Measurements from ENCODE around the gene CAPSL. TPM values are rescaled to one million over a fixed set of nuclear protein-coding genes. Genes with fewer than 3 reads are reported as not detected.

The CAPSL gene
- total RNA-seq, 2 experiments from 2014 or later: not detected

- no peaks in the 10 kb centered on the region for H3K27me3 Mint-ChIP-seq
- no peak overlapping the region for H3K27ac Mint-ChIP-seq
- ChIA-PET POLR2A (interaction anchor here (1.3 to 3.5 kb wide), 3 partner anchors 17 to 43 kb away, joined by 4 to 22 read pairs (median 13); partner anchors contain the start of gene IL7R), CTCF (interaction anchor here (0.9 to 1.6 kb wide), 5 partner anchors 18 to 878 kb away, joined by 3 to 4 read pairs (median 3); no protein-coding TSS in a partner anchor)
- peaks cover 53% of the 10 kb centered on the region for H3K36me3 Mint-ChIP-seq (ENCODE audit: low read depth)
- no peak overlapping the region for H3K4me3 Mint-ChIP-seq
- H3K9me3 Mint-ChIP-seq: no peaks in the 10 kb centered on the region
- DNase-seq: no peak
- H3K4me1 Mint-ChIP-seq: peaks cover 63% of the 10 kb centered on the region
Observed at GRCh38 chr5:35881758-35882157, 56.7 kb downstream of the CAPSL start.

- H3K36me3 Mint-ChIP-seq (ENCODE audit: low read depth): peaks cover 69% of the 10 kb centered on the region
- CTCF ChIA-PET: interaction anchor here (0.8 to 1.4 kb wide), 3 partner anchors 10 to 13 kb away, joined by 3 to 5 read pairs (median 3); no protein-coding TSS in a partner anchor
- H3K4me3 Mint-ChIP-seq: no peak overlapping the region
Observed at GRCh38 chr5:35880156-35880555, 58.3 kb downstream of the CAPSL start.

GRCh38 chr5:35879649-35880048, 58.8 kb downstream of the CAPSL start:
- Mint-ChIP-seq H3K4me1 (peaks cover 78% of the 10 kb centered on the region), H3K4me3 (no peak overlapping the region), H3K36me3 (ENCODE audit: low read depth) (peaks cover 74% of the 10 kb centered on the region), H3K9me3 (no peaks in the 10 kb centered on the region), H3K27me3 (no peaks in the 10 kb centered on the region), H3K27ac (no peak overlapping the region)
- DNase-seq: no peak
- POLR2A ChIA-PET: interaction anchor here (0.7 to 3.5 kb wide), 3 partner anchors 19 to 25 kb away, joined by 3 to 22 read pairs (median 3); partner anchors contain the start of gene IL7R
- CTCF ChIA-PET: interaction anchor here (0.8 to 1.4 kb wide), 2 partner anchors 12 to 14 kb away, joined by 3 to 5 read pairs; no protein-coding TSS in a partner anchor

More at GRCh38 chr5:35880156-35880555, 58.3 kb downstream of the CAPSL start:
- Mint-ChIP-seq H3K27me3 (no peaks in the 10 kb centered on the region), H3K4me1 (peaks cover 76% of the 10 kb centered on the region), H3K27ac (no peak overlapping the region), H3K9me3 (no peaks in the 10 kb centered on the region)
- POLR2A ChIA-PET: interaction anchor here (1.1 to 3.5 kb wide), 5 partner anchors 10 to 22 kb away, joined by 3 to 22 read pairs (median 4); partner anchors contain the start of gene IL7R
- DNase-seq: no peak

- Mint-ChIP-seq H3K27me3 (no peaks in the 10 kb centered on the region), H3K4me3 (no peak overlapping the region), H3K4me1 (peaks cover 77% of the 10 kb centered on the region), H3K9me3 (no peaks in the 10 kb centered on the region), H3K27ac (peak overlapping the region; percentile 2), H3K36me3 (ENCODE audit: low read depth) (peaks cover 76% of the 10 kb centered on the region)
- ChIA-PET CTCF (no interaction called here), POLR2A (interaction anchor here (0.7 to 1.1 kb wide), 2 partner anchors 20 to 25 kb away, joined by 3 read pairs; no protein-coding TSS in a partner anchor)
- DNase-seq: no peak
Observed at GRCh38 chr5:35879096-35879495, 59.3 kb downstream of the CAPSL start.

- ChIA-PET CTCF (no interaction called here), POLR2A (no interaction called here)
- DNase-seq: no peak
- Mint-ChIP-seq H3K4me3 (no peak overlapping the region), H3K27me3 (no peaks in the 10 kb centered on the region), H3K9me3 (no peaks in the 10 kb centered on the region), H3K27ac (peak overlapping the region; percentile 40), H3K4me1 (peaks cover 72% of the 10 kb centered on the region), H3K36me3 (ENCODE audit: low read depth) (peaks cover 82% of the 10 kb centered on the region)
Observed at GRCh38 chr5:35878079-35878478, 60.3 kb downstream of the CAPSL start.

- peaks cover 83% of the 10 kb centered on the region for H3K36me3 Mint-ChIP-seq (ENCODE audit: low read depth)
- no peaks in the 10 kb centered on the region for H3K27me3 Mint-ChIP-seq
- peaks cover 71% of the 10 kb centered on the region for H3K4me1 Mint-ChIP-seq
- peak overlapping the region; percentile 40 for H3K27ac Mint-ChIP-seq
- H3K4me3 Mint-ChIP-seq: no peak overlapping the region
- ChIA-PET POLR2A (no interaction called here), CTCF (no interaction called here)
- DNase-seq: no peak
- H3K9me3 Mint-ChIP-seq: no peaks in the 10 kb centered on the region
Observed at GRCh38 chr5:35877655-35878054, 60.8 kb downstream of the CAPSL start.

GRCh38 chr5:35876922-35877321, 61.5 kb downstream of the CAPSL start:
- ChIA-PET CTCF (no interaction called here), POLR2A (interaction anchor here (1.5 kb wide), 1 partner anchor 18 kb away, joined by 3 read pairs; no protein-coding TSS in a partner anchor)
- Mint-ChIP-seq H3K9me3 (no peaks in the 10 kb centered on the region), H3K36me3 (ENCODE audit: low read depth) (peaks cover 89% of the 10 kb centered on the region), H3K4me3 (no peak overlapping the region), H3K27ac (peak overlapping the region; percentile 50), H3K4me1 (peaks cover 66% of the 10 kb centered on the region), H3K27me3 (no peaks in the 10 kb centered on the region)
- no peak for DNase-seq

- H3K27me3 Mint-ChIP-seq: no peaks in the 10 kb centered on the region
- H3K36me3 Mint-ChIP-seq (ENCODE audit: low read depth): peaks cover 94% of the 10 kb centered on the region
- DNase-seq: no peak
- no peak overlapping the region for H3K4me3 Mint-ChIP-seq
- no peaks in the 10 kb centered on the region for H3K9me3 Mint-ChIP-seq
- CTCF ChIA-PET: no interaction called here
- peaks cover 66% of the 10 kb centered on the region for H3K4me1 Mint-ChIP-seq
- peak overlapping the region; percentile 43 for H3K27ac Mint-ChIP-seq
- POLR2A ChIA-PET: interaction anchor here (1.5 kb wide), 1 partner anchor 17 kb away, joined by 3 read pairs; no protein-coding TSS in a partner anchor
Observed at GRCh38 chr5:35876454-35876853, 62.0 kb downstream of the CAPSL start.

- CTCF ChIA-PET: interaction anchor here (1.3 kb wide), 1 partner anchor 10 kb away, joined by 3 read pairs; no protein-coding TSS in a partner anchor
- H3K27ac Mint-ChIP-seq: no peak overlapping the region
- no peak overlapping the region for H3K4me3 Mint-ChIP-seq
- H3K4me1 Mint-ChIP-seq: peaks cover 53% of the 10 kb centered on the region
- no peak for DNase-seq
- H3K27me3 Mint-ChIP-seq: no peaks in the 10 kb centered on the region
- POLR2A ChIA-PET: interaction anchor here (1.8 kb wide), 1 partner anchor 11 kb away, joined by 9 read pairs; no protein-coding TSS in a partner anchor
- peaks cover 4% of the 10 kb centered on the region for H3K9me3 Mint-ChIP-seq
- peaks cover 92% of the 10 kb centered on the region for H3K36me3 Mint-ChIP-seq (ENCODE audit: low read depth)
Observed at GRCh38 chr5:35870605-35871004, 67.8 kb downstream of the CAPSL start.

GRCh38 chr5:35869685-35870277, 68.6 kb downstream of the CAPSL start:
- ChIA-PET POLR2A (interaction anchor here (0.7 to 1.8 kb wide), 2 partner anchors 10 kb away, joined by 5 to 9 read pairs; no protein-coding TSS in a partner anchor), CTCF (interaction anchor here (1.3 kb wide), 1 partner anchor 11 kb away, joined by 3 read pairs; no protein-coding TSS in a partner anchor)
- DNase-seq: no peak
- no peak overlapping the region for H3K4me3 Mint-ChIP-seq
- H3K9me3 Mint-ChIP-seq: peaks cover 6% of the 10 kb centered on the region
- H3K4me1 Mint-ChIP-seq: peaks cover 55% of the 10 kb centered on the region
- no peak overlapping the region for H3K27ac Mint-ChIP-seq
- no peaks in the 10 kb centered on the region for H3K27me3 Mint-ChIP-seq
- peaks cover 92% of the 10 kb centered on the region for H3K36me3 Mint-ChIP-seq (ENCODE audit: low read depth)

- Mint-ChIP-seq H3K9me3 (peaks cover 11% of the 10 kb centered on the region), H3K36me3 (ENCODE audit: low read depth) (peaks cover 91% of the 10 kb centered on the region), H3K27me3 (no peaks in the 10 kb centered on the region), H3K4me1 (peaks cover 60% of the 10 kb centered on the region), H3K4me3 (no peak overlapping the region), H3K27ac (no peak overlapping the region)
- CTCF ChIA-PET: interaction anchor here (1.1 kb wide), 1 partner anchor 12 kb away, joined by 3 read pairs; no protein-coding TSS in a partner anchor
- no peak for DNase-seq
- POLR2A ChIA-PET: interaction anchor here (1.2 kb wide), 2 partner anchors 10 to 57 kb away, joined by 3 read pairs; no protein-coding TSS in a partner anchor
Observed at GRCh38 chr5:35867998-35868397, 70.4 kb downstream of the CAPSL start.

GRCh38 chr5:35863159-35863558, 75.3 kb downstream of the CAPSL start:
- peaks cover 77% of the 10 kb centered on the region for H3K4me1 Mint-ChIP-seq
- ChIA-PET CTCF (interaction anchor here (1.1 to 2.0 kb wide), 6 partner anchors 12 to 245 kb away, joined by 3 to 5 read pairs (median 4); partner anchors contain the start of gene SPEF2), POLR2A (interaction anchor here (0.7 to 16.3 kb wide), 8 partner anchors 9 to 384 kb away, joined by 3 to 422 read pairs (median 4); no protein-coding TSS in a partner anchor)
- H3K4me3 Mint-ChIP-seq: peak overlapping the region; percentile 69
- H3K27me3 Mint-ChIP-seq: no peaks in the 10 kb centered on the region
- peak overlapping the region; percentile 50 for H3K27ac Mint-ChIP-seq
- peaks cover 7% of the 10 kb centered on the region for H3K9me3 Mint-ChIP-seq
- no peak for DNase-seq
- peaks cover 90% of the 10 kb centered on the region for H3K36me3 Mint-ChIP-seq (ENCODE audit: low read depth)

GRCh38 chr5:35862126-35862525, 76.3 kb downstream of the CAPSL start:
- Mint-ChIP-seq H3K4me1 (peaks cover 79% of the 10 kb centered on the region), H3K36me3 (ENCODE audit: low read depth) (peaks cover 88% of the 10 kb centered on the region), H3K27ac (peak overlapping the region; percentile 51), H3K9me3 (peaks cover 7% of the 10 kb centered on the region), H3K4me3 (peak overlapping the region; percentile 81), H3K27me3 (no peaks in the 10 kb centered on the region)
- POLR2A ChIA-PET: interaction anchor here (1.2 to 16.3 kb wide), 5 partner anchors 8 to 83 kb away, joined by 4 to 422 read pairs (median 10); no protein-coding TSS in a partner anchor
- DNase-seq: no peak
- CTCF ChIA-PET: interaction anchor here (1.3 to 2.0 kb wide), 4 partner anchors 11 to 244 kb away, joined by 3 to 5 read pairs (median 4); partner anchors contain the start of gene SPEF2

Data from activated CD4-positive, alpha-beta memory T cell treated with anti-CD3 and anti-CD28 coated beads, Interleukin-2, amount 10 ng/mL, durations not matched to agents 7 days and 5 days (primary cell).